Stomach (tissue), 9 donors: Measurements from ENCODE around the gene OTUD3. TPM values are rescaled to one million over a fixed set of nuclear protein-coding genes. Genes with fewer than 3 reads are reported as not detected.

ENCODE experiments used
- DNase-seq, 2 donors: peaks; one replicate each; pipeline versions ENCODE4 v3.0.0 to v3.0.0-alpha.2; 2013 to 2019
- H3K27ac ChIP-seq, 5 donors: fragments of 200-600 bp in 4 of 5; sonication (generic) in 4 of 5; one replicate each; pipeline ENCODE4 v1.5.1; 2013 to 2019; ENCODE audit warnings: mild to moderate bottlenecking in 1 of 5, moderate library complexity in 1 of 5
- H3K27me3 ChIP-seq, 3 donors: fragments of 200-600 bp; sonication (generic); one replicate each; pipeline ENCODE4 v1.5.1; 2017 to 2019; ENCODE audit warnings: mixed run types in 1 of 3
- H3K36me3 ChIP-seq, 4 donors: fragments of 200-600 bp; sonication (generic); 1 replicate in 3 of 4; 2 replicates in 1 of 4; pipeline ENCODE4 v1.5.1; 2016 to 2019
- H3K4me1 ChIP-seq, 4 donors: fragments of 200-600 bp; sonication (generic); one replicate each; pipeline ENCODE4 v1.5.1; 2016 to 2019
- H3K4me3 ChIP-seq, 4 donors: fragments of 200-600 bp; sonication (generic) in 3 of 4; one replicate each; pipeline ENCODE4 v1.5.1; 2016 to 2019; ENCODE audit warnings: mild to moderate bottlenecking in 1 of 4
- H3K9me3 ChIP-seq, 4 donors: fragments of 200-600 bp; sonication (generic); one replicate each; pipeline ENCODE4 v1.5.1; 2016 to 2019
- CTCF ChIP-seq, 7 experiments: fragments of 450-650 bp in 4 of 7; fragments of 200-600 bp in 3 of 7; sonication (generic) in 3 of 7; IDR thresholded peaks; one replicate each; pipeline ENCODE4 v1.5.1; 2016 to 2019; ENCODE audit warnings: antibody characterized with exemption in 7 of 7, control low read depth in 2 of 7, mild to moderate bottlenecking in 1 of 7
- EP300 ChIP-seq: sonication (generic); formaldehyde crosslinking; IDR thresholded peaks from one replicate; pipeline ENCODE4 v1.6.1; 2017; ENCODE audit warnings: antibody characterized with exemption
- POLR2A ChIP-seq, 4 donors: fragments of 450-650 bp; IDR thresholded peaks; one replicate each; pipeline ENCODE4 v1.6.1; 2016; ENCODE audit warnings: antibody characterized with exemption in 4 of 4, control low read depth in 2 of 4, mild to moderate bottlenecking in 1 of 4, moderate library complexity in 1 of 4
- POLR2AphosphoS5 ChIP-seq, 3 donors: sonication (generic); formaldehyde crosslinking; IDR thresholded peaks; one replicate each; pipeline ENCODE4 v1.6.1; 2016; ENCODE audit warnings: antibody characterized with exemption in 3 of 3
- WGBS, 5 donors: extraction: QIAGEN DNeasy Blood & Tissue Kit in 3 of 5; methylation state at CpG; one replicate each; pipeline versions ENCODE4 v1.1.5 to v1.1.7; 2013 to 2018; 5-methylcytosine and 5-hydroxymethylcytosine counted together
- intact Hi-C: fragments of 100-400 bp; cut with DNase I; formaldehyde crosslinking; loops from one replicate; pipeline ENCODE4 v1.15.1; 2023; ENCODE audit warnings: low total_unique reads
- polyA plus RNA-seq, 3 donors: library from polyadenylated mRNA; stranded (reverse); fragments of 200-250 nt; gene quantifications; one replicate each; pipeline ENCODE4 v1.2.3, GENCODE V29; 2013
- total RNA-seq, 5 donors: library from RNA; depleted of rRNA; stranded (reverse); fragments of >200 nt; gene quantifications; one replicate each; pipeline versions ENCODE4 v1.1.0 to v1.2.3, GENCODE V29; 2014 to 2016
- donor health status: healthy with polysubstance abuse.
- donor health status: Bipolar disorder and iron deficiency.
- donor health status: healthy.

OTUD3 gene
- total and polyA plus RNA-seq, 8 donors: 0.93 to 13.2 (median 3.9) TPM

GRCh38 chr1:19941206-19941568 is 59.0 kb downstream of the OTUD3 start:
- no peak for DNase-seq
- H3K36me3 ChIP-seq: no peaks in the 10 kb centered on the region
- no peaks in the 10 kb centered on the region for H3K27me3 ChIP-seq
- no peak overlapping the region for H3K4me3 ChIP-seq
- no peak for TF ChIP-seq EP300
- TF ChIP-seq POLR2AphosphoS5 (IDR thresholded peaks at IDR 0.05): no peak
- TF ChIP-seq CTCF (IDR thresholded peaks at IDR 0.05): no peak
- TF ChIP-seq POLR2A (IDR thresholded peaks at IDR 0.05): no peak
- H3K4me1 ChIP-seq: no peaks in the 10 kb centered on the region
- H3K9me3 ChIP-seq: no peaks in the 10 kb centered on the region
- no peak overlapping the region for H3K27ac ChIP-seq
- 92 to 97% (median 95%) methylated on average over 3 of the region's 3 CpGs for WGBS, 5 donors
- intact Hi-C loops: no loop called here

GRCh38 chr1:19942088-19942487 is 59.9 kb downstream of the OTUD3 start:
- peaks cover 0 to 3% (median 0%) of the 10 kb centered on the region in 3 donors for H3K27me3 ChIP-seq
- 68 to 77% (median 75%) methylated on average over 3 of the region's 3 CpGs for WGBS, 5 donors
- no peak for DNase-seq
- H3K27ac ChIP-seq: no peak overlapping the region
- no peaks in the 10 kb centered on the region for H3K36me3 ChIP-seq
- TF ChIP-seq CTCF (IDR thresholded peaks at IDR 0.05): no peak
- no peak for TF ChIP-seq POLR2AphosphoS5 (IDR thresholded peaks at IDR 0.05)
- no peak for TF ChIP-seq POLR2A (IDR thresholded peaks at IDR 0.05)
- TF ChIP-seq EP300: no peak
- H3K9me3 ChIP-seq: no peaks in the 10 kb centered on the region
- no peaks in the 10 kb centered on the region for H3K4me1 ChIP-seq
- intact Hi-C loops: no loop called here
- no peak overlapping the region for H3K4me3 ChIP-seq

- Histone ChIP-seq H3K27me3 (peaks cover 0 to 7% (median 0%) of the 10 kb centered on the region in 3 donors), H3K4me1 (no peaks in the 10 kb centered on the region), H3K9me3 (no peaks in the 10 kb centered on the region), H3K4me3 (no peak overlapping the region), H3K27ac (no peak overlapping the region), H3K36me3 (no peaks in the 10 kb centered on the region)
- no peak for DNase-seq
- 90 to 100% (median 93%) methylated on average over 2 of the region's 2 CpGs for WGBS, 5 donors
- intact Hi-C loops: no loop called here
- TF ChIP-seq CTCF (IDR thresholded peaks at IDR 0.05): no peak
- TF ChIP-seq EP300: no peak
- no peak for TF ChIP-seq POLR2AphosphoS5 (IDR thresholded peaks at IDR 0.05)
- TF ChIP-seq POLR2A (IDR thresholded peaks at IDR 0.05): no peak
These were observed 60.5 kb downstream of the OTUD3 start for GRCh38 chr1:19942657-19943056.

GRCh38 chr1:19945914-19946313 is 63.7 kb downstream of the OTUD3 start:
- Histone ChIP-seq H3K4me3 (no peak overlapping the region), H3K27me3 (peaks cover 0 to 20% (median 0%) of the 10 kb centered on the region in 3 donors), H3K27ac (no peak overlapping the region), H3K36me3 (no peaks in the 10 kb centered on the region), H3K9me3 (no peaks in the 10 kb centered on the region), H3K4me1 (no peaks in the 10 kb centered on the region)
- whole genome bisulfite sequencing, 5 donors: 10 to 17% (median 16%) methylated on average over 2 of the region's 2 CpGs
- TF ChIP-seq EP300: no peak
- no peak for TF ChIP-seq CTCF (IDR thresholded peaks at IDR 0.05)
- TF ChIP-seq POLR2A (IDR thresholded peaks at IDR 0.05): no peak
- TF ChIP-seq POLR2AphosphoS5 (IDR thresholded peaks at IDR 0.05): no peak
- DNase-seq: no peak
- intact Hi-C loops: no loop called here
